Measurements from ENCODE around the gene TRIM28.
"Not testable (repeated sequence)": the region's sequence is repeated elsewhere in the genome, so short reads cannot be mapped to it uniquely, and the experiment has no call there.

The TRIM28 gene

GRCh38 chr19:58519087-58519354 is 24.8 kb upstream of the TRIM28 start:
- peak; percentile 26 to 40 for DNase-seq (ENCODE audit: low read depth in 2 of 2)

DNA sequence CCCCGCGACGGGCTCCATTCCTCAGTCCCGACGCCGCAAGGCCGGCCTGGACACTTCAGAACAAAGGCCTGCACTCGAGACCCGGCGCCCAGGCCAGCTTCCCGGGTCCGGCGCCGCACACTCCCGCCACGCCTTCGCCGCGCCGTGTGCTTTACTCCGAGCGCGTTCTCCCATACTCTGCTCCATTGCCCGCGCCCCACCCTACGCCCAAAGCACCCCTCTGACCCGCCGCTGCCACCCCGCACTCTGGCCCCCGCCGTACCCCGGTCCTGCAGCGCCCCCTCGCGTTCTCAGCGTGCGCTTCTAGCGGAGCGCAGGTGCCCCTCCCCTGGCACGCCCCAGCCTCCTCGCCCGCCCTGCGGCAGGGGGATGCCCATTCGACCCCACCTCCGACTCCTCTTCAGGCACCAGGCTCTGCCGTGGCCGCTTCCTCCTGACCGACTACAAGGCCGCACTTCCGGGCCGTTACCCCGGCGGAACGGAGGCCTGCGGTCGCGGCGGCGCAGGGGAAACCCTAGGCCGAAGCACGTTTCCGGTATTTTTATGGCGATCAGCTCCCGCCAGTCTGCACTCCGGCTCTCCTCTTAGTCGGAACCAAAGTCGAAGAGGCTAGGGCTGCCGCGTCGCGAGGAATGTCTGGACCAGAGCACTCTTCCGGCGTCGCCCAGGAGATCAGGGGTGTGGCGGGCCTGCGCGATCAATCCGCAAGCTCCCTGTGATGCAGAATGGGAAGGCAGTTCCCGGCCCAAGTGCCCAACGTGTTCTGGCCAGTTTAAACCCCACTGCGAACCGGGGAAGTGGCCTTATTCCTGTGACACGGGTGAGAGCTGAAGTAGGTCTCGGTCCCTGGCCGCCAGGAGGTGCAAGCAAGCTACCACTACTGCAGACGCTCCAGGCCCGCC is 24.3 kb upstream of the TRIM28 start, which contains the start of gene ZBTB45:
Gene ZBTB45, minus strand, starts transcription at position 456 of the 902 bp plus-strand sequence. CDS start 2,137 bp downstream, outside the sequence.
- peak; percentile 84 to 87 for DNase-seq (ENCODE audit: low read depth in 2 of 2)

DNA sequence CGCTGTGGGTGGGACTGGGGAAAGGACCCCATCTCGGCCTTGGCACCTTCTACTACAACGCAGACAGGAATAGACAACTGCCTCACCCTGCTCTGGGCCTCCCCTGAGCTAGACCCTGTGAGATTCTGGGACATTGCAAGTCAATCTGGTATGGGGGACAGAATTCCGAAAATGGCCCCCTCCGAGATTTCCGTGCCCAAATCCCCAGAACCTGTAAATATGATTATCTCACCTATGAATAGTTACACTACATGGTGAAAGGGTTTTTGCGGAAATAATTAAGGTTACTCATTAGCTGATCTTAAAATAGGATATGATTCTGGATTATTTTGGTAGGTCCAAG is 23.6 kb upstream of the TRIM28 start:
- no peak for DNase-seq (ENCODE audit: low read depth in 2 of 2)

- no peak for DNase-seq (ENCODE audit: low read depth in 2 of 2)
Observed at GRCh38 chr19:58521651-58522050, 22.2 kb upstream of the TRIM28 start.

- no peak for DNase-seq (ENCODE audit: low read depth in 2 of 2)
Observed at GRCh38 chr19:58522709-58523108, 21.2 kb upstream of the TRIM28 start.

- DNase-seq (ENCODE audit: low read depth in 2 of 2): no peak
Observed at GRCh38 chr19:58529405-58529804, 14.5 kb upstream of the TRIM28 start.

DNA sequence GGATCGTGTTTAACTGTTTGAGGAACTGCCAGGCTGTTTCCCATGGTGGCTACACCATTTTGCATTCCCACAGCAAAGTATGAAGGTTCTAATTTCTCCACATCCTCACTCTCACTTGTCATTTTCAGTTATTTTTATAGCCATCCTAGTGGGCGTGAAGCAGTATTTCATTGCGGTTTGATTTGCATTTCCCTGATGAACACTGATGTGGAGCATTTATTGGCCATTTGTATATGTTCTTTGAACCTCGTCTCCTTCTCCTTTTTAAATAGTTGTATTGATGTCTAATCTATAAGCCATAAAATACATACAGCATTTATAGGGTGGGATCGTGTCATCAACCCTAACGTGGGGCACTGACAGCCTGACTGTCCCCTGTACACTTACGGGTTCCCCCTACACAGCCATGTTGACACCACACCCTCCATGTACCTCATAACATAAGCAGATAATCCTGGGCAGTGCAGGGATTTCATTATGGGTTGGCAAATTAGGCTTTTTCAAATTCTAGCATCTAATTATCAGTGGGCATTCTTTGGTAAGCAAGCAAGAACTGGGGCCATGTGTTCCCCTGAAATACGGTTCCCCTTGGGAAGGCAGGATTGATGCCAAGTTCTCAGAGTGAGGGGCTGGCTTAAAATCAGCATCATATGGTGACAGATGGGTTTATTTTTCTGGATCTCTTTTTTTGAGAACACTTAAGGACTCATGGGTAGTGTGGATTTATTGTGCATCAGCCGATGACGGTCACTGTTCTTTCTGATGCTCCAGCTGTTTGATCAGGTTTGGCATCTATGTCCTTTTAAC is 12.6 kb upstream of the TRIM28 start:
- DNase-seq (ENCODE audit: low read depth in 2 of 2): no peak

DNA sequence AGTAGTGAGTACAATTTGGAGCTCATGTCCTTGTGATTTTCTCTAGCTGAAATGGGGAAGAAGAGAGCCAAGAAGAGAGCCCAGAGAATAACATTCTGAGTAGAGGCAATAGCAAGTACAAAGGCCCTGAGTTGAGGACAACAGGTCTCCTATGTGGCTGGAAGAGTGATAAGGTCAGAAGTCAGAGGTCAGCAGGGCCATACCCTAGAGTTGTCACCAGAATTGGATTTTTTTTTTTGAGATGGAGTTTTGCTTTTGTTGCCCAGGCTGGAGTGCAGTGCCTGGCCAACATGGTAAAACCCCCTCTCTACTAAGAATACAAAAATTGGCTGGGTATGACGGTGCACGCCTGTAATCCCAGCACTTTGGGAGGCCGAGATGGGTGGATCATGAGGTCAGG is 8.0 kb upstream of the TRIM28 start:
- no peak for DNase-seq (ENCODE audit: low read depth in 2 of 2)

DNA sequence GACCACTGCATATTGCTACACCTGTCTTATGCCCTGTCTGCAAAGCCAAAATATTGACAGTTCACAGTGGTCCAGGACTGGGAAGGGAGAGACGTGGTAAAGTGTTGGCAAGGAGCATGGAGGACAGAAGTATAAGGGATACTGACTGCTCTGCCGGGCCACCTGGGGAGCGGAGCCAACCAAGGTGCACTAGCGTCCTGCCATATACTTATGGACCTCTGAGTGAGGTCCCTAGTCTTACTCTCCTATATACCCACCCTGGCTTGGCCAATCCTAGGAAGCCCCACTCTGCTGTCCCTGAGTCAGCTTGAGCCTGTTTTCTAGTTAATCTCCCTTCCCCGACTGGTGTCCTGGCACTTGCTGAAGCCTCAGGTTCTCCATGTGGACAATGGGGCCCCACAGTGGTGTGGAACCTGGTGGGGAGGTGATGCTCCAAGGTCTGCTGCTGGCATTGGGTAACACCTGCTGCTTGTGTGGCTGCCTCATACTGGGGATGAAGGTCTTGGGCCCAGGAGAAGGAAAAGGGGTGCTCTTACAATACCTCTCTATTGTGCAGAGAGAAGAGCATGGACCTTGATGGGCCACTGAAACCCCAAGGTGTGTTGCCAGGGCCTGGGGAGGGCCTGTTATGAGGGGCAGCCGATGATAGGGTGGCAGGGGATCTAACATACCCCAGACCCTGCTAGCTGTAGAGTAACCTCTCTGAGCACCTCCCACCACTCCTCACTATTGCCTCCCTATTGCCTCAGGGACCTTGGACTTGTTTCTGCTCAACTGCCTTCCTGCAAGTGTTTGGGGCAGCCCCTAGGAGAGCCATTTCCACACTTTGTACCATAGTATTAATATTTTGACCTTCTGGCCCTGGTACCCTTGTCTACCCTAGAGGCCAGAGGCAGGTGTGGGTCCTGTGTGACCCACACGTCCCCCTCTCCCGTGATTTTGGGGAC is 6.7 kb upstream of the TRIM28 start:
- DNase-seq (ENCODE audit: low read depth in 2 of 2): no peak

DNA sequence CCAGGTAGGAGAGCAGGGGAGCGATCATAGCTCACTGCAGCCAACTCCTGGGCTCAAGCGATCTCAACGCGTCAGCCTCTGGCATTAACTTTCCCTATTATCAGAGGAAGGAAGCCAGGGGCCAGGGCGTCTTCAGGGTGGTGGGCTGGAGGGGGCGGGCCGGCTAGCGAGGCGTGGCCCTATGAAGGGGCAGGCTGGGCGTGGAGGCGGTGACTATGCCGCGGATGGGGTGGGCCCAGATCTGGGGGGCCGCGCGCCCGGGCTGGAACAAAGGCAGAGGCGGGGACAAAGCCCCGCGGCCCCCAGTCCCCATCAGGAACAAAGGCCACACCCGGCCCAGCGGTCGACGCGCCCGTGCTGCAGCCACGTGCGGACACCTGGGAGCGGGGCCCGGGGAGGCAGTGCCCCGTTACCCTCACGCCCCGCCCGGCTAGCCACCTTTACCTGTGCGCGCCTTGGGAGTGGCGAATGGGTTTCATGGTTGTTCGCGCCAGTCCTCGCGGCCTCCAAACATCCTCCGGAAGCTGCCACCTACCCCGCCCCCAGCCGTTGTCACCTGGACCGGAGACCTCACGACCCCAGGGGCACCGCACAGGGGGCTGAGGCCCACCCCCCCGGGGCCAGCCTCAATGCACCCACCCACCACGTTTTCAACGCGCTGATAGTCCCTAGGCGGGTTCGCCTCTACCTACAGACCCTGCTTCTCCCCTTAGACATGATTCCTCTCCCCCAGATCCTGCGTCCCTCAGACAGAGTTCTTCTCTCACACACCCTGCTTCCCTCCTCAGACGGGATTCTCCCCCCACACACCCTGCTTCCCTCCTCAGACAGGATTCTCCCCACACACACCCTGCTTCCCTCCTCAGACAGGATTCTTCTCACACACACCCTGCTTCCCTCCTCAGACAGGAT is 5.4 kb upstream of the TRIM28 start:
- DNase-seq (ENCODE audit: low read depth in 2 of 2): no peak

DNA sequence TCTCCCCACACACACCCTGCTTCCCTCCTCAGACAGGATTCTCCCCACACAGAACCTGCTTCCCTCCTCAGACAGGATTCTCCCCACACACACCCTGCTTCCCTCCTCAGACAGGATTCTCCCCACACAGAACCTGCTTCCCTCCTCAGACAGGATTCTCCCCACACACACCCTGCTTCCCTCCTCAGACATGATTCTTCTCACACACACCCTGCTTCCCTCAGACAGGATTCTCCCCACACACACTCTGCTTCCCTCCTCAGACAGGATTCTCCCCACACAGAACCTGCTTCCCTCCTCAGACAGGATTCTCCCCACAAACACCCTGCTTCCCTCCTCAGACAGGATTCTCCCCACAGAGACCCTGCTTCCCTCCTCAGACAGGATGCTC is 4.7 kb upstream of the TRIM28 start:
- not testable (repeated sequence) for DNase-seq (ENCODE audit: low read depth in 2 of 2)

DNA sequence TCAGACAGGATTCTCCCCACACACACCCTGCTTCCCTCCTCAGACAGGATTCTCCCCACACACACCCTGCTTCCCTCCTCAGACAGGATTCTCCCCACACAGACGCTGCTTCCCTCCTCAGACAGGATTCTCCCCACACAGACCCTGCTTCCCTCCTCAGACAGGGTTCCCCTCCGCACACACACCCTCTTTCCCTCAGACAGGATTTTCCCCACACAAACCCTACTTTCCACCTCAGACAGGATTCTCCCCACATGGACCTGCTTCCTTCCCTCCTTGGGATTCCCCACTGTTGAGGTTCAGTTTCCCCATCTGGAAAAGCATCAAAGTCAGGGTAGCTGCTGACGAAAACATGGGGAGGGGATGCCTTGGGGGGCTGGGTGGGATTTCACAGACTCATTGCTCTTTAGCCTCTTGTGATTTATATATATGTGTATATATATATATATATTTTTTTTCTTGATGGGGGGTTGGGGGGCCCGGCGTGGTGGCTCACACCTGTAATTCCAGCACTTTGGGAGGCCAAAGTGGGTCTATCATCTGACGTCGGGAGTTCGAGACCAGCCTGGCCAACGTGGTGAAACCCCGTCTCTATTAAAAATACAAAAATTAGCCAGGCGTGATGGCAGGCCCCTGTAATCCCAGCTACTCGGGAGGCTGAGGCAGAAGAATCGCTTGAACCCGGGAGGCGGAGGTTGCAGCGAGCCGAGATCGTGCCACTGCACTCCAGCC is 1.1 kb upstream of the TRIM28 start:
- not testable (repeated sequence) for DNase-seq (ENCODE audit: low read depth in 2 of 2)

DNA sequence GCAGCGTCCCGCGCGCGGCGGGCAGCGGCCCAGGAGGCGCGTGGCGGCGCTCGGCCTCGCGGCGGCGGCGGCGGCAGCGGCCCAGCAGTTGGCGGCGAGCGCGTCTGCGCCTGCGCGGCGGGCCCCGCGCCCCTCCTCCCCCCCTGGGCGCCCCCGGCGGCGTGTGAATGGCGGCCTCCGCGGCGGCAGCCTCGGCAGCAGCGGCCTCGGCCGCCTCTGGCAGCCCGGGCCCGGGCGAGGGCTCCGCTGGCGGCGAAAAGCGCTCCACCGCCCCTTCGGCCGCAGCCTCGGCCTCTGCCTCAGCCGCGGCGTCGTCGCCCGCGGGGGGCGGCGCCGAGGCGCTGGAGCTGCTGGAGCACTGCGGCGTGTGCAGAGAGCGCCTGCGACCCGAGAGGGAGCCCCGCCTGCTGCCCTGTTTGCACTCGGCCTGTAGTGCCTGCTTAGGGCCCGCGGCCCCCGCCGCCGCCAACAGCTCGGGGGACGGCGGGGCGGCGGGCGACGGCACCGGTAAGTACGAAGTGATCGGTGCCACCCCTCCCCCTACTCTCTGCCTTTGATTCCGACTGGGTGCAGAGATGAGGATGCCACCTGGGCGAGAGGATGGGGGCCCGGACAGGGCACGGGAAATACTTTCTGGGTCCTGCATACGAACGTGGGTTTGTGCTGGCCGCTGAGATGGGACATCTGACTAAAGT is 874 bp downstream of the TRIM28 start:
- peak in 1 of 2 experiments; percentile 55 for DNase-seq (ENCODE audit: low read depth in 2 of 2)

GRCh38 chr19:58545286-58546018 is 1.6 kb downstream of the TRIM28 start:
- DNase-seq (ENCODE audit: low read depth in 2 of 2): no peak

GRCh38 chr19:58546019-58546530 is 2.2 kb downstream of the TRIM28 start:
- no peak for DNase-seq (ENCODE audit: low read depth in 2 of 2)

DNA sequence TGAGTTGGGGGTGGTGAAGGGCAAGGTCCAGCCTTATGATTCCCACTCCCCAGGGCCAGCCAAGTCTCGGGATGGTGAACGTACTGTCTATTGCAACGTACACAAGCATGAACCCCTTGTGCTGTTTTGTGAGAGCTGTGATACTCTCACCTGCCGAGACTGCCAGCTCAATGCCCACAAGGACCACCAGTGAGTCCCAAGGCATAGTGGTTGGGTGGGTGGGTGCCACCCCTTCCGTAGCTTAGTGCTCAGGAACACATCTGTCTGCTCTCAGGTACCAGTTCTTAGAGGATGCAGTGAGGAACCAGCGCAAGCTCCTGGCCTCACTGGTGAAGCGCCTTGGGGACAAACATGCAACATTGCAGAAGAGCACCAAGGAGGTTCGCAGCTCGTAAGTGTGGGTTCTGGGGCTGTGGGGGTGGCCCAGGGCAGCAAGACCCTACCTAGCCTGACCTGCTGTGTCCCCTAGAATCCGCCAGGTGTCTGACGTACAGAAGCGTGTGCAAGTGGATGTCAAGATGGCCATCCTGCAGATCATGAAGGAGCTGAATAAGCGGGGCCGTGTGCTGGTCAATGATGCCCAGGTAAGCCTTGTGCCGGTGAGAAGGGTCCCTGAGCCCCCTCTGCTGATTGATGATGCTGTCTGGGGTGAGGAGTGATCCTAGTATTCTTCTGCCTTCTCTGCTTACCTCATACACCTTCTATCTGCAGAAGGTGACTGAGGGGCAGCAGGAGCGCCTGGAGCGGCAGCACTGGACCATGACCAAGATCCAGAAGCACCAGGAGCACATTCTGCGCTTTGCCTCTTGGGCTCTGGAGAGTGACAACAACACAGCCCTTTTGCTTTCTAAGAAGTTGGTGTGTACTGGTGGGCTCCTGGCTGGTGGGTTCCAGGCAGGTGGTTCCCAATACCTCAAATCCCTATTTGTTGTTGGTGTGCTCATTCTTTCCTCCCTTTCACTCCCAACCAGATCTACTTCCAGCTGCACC is 3.8 kb downstream of the TRIM28 start:
- DNase-seq (ENCODE audit: low read depth in 2 of 2): no peak

Measured in stimulated activated CD4-positive, alpha-beta T cell treated with anti-CD3 and anti-CD28 coated beads, Interleukin-12 subunit alpha, Interleukin-12 subunit beta, amount 100 ng/mL, for 24 hours (primary cell).